CD4-positive, alpha-beta T cell treated with Interleukin-6 at 100 ng/mL for 8 hours (primary cell): ENCODE results near the gene NPHP1.
A peak's percentile ranks its signal among the peaks of the same experiment; 100 is the strongest.
"Not testable (repeated sequence)": the region's sequence is repeated elsewhere in the genome, so short reads cannot be mapped to it uniquely, and the experiment has no call there.

Source experiments
- DNase-seq: peaks from one replicate; pipeline ENCODE4 v3.0.0-alpha.2; 2020; ENCODE audit warnings: mixed read lengths, low spot score

Gene NPHP1

GRCh38 chr2:110204408-110205385, at the start of gene NPHP1:
TSS of gene NPHP1 (minus strand) at chr2:110205013. CDS start at chr2:110204968, 45 bp downstream.
- peak; percentile 67 for DNase-seq

DNA sequence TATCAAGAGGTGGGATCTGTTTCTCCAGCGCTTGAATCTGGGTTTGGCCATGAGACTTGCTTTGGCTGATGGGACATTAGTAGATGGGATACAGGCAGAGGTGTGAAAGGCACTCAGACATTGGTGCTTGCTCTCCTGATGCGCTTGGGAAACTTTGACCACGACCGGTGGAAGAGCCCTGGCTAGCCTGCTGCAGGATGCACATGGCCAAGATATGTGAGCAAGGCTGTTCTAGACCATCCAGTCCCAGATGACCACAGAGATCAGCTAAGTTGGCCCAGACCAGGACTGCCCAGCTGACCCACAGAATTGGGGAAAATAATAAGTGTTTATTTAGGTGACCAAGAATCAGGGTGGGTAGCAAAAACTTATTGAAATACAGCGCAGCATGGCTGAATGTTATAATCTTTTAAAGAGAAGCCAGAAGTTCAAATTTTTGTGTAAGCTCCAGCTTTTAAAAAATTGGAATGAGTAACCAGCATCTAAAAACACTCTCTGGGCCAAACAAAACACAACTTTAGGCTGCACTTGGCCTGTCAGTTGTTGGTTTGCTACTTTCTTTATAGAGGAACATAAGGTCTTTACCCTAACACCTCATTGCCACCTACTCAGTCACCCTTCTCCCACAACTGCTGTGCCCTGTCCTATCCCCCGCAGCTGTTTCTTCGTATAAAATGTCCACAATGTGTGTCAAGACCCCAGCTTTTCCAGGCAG, 43.4 kb upstream of the NPHP1 start:
- not testable (repeated sequence) for DNase-seq

GRCh38 chr2:110245488-110246435, 40.9 kb upstream of the NPHP1 start:
- not testable (repeated sequence) for DNase-seq

DNA sequence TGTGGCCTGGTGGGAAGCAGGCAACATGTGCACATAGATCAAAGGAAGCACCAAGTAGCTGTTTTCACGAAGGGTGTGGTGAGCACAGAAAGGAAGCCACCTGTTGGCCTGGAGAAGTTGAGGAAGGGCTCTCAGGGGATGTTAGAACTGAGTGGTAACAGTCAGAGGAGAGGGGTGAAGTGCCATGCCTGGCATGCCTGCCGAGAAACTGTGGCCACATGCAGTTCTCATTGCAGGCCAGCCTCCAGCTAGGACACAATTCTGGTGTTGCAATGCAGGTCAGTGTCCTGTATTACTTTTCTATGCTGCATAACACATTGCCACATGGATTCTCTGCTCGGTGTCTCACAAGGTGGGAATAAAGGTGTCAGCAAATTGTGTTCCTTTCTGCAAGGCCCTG, 38.5 kb upstream of the NPHP1 start:
- not testable (repeated sequence) for DNase-seq

DNA sequence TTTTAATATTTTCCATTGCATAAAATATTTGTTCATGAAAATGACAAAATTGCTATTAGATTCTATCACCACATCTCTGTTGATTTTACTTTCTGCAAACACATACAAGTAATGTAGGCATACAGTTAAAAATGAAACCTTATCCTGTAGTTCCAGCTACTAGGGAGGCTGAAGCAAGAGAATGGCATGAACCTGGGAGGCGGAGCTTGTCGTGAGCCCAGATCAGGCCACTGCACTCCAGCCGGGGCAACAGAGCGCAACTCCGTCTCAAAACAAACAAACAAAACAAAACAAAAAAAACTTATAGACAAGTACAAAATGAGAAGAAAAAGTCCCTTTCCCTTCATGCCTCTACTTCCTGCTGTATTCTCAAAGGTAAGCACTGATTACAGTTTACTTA, 29.7 kb upstream of the NPHP1 start:
- DNase-seq: not testable (repeated sequence)

DNA sequence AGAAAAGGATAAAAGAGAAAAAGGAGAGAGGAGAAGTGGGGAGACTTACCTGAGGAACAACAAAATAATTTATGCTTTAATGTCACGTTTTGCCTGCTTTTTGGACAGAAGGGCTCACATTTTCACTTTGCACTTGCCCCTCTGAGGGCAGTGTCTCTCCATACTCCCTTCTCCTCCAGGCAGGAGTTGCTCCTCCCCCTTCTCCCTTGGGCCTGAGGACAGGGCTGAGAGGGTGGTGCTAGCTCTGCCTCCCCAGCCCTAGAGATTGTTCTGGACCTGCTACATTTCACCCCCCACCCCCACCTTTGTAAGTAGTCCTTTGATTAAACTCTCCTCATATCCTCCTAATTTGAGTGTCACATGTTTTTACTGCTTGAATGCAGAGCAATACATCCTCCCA, 25.1 kb upstream of the NPHP1 start:
- DNase-seq: not testable (repeated sequence)

DNA sequence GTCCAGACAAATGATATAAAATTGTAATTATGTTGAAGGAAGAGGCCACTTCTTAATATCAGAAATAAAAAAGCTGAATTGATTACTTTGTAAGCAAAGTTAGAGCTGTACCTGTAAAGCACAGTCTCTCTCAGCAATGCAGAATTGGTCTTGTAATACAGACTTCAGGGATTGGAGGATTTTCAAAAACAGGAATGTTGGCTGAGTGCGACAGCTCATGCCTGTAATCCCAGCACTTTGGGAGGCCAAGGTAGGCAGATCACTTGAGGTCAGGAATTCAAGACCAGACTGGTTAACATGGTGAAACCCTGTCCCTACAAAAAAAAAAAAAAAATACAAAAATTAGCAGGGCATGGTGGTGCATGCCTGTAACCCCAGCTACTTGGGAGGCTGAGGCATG, 17.8 kb upstream of the NPHP1 start:
- not testable (repeated sequence) for DNase-seq

DNA sequence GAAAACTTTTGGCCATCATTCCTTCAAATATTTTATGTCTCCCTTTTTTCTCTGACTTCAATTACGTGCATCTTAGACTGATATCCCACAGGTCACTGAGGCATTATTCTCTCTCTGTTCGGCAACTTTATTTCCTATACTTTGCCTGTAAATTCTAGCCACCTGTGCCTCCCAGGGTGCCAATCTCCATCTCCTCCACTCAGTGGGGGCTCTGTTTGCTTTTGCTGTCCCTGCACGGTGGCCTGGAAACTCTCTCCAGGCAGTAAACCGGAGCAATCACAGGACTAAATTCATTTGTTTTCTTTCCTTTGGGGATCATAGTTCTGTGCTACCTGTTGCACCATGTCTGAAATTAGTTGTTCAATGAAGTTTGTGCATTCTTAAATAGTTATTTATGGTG, 17.1 kb upstream of the NPHP1 start:
- no peak for DNase-seq

DNA sequence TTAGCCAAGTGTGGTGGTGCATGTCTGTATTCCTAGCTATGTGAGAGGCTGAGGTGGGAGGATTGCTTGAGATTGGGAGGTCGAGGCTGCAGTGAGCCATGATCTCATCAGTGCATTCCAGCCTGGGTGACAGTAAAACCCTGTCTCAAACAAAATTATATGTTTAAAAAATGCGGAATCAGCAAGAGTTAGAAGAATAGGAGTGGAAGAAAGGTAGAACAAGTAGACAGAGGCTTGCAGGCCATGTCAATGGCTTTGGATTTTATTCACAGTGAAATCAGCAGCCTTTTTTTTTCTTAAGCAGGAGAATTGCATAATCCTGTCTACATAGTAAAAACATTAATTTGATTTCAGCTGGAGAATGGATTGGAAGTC, 15.4 kb upstream of the NPHP1 start:
- no peak for DNase-seq

- no peak for DNase-seq
These were observed 14.8 kb upstream of the NPHP1 start for GRCh38 chr2:110219496-110220189.

DNA sequence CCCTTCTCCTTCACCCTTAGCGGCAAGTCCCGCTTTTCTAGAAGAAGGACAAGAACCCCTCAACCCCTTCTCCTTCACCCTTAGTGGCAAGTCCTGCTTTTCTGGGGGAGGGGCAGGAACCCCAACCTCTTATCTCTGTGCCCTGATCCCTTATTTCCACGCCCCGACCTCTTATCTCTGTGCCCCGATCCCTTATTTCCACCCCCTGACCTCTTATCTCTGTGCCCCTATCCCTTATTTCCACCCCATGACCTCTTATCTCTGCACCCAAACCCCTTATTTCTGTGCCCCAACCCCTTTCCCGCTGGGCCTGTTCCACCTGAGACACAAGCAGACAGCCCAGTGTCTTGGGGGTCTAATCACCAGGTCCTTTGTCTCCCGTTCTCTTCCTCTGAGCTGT, 14.1 kb upstream of the NPHP1 start:
- not testable (repeated sequence) for DNase-seq

GRCh38 chr2:110216803-110217202, 12.0 kb upstream of the NPHP1 start:
- DNase-seq: no peak

GRCh38 chr2:110216199-110216598, 11.4 kb upstream of the NPHP1 start:
- no peak for DNase-seq

DNA sequence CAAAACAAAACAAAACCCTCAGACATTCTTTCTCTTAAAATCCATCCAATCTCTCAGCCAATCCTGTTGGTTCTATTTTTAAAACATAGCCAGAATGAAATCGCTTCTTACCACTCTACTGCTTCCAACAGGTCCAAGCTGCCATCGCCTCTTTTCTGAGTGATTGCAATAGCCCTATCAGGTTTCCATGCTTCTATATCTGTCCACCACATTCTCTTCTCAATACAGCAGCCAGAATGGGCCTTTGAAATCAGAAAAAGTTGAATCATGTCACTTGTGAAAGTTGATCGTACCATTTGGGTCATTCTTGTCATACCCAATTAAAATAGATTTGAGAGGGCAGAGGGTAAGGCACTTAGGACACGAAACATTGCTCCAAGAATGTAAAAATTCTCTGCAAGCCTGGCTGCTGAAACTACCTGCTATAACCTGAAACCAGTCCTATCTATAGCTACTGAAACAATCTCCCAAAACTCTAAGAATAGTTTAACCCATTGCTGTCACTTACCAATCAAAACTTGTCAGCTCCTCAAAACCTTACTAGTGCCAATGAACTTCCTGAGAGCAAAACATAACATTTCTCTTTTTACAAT, 10.8 kb upstream of the NPHP1 start:
- no peak for DNase-seq

- no peak for DNase-seq
These were observed 10.3 kb upstream of the NPHP1 start for GRCh38 chr2:110215091-110215490.

- DNase-seq: not testable (repeated sequence)
These were observed 8.7 kb upstream of the NPHP1 start for GRCh38 chr2:110213522-110213921.

DNA sequence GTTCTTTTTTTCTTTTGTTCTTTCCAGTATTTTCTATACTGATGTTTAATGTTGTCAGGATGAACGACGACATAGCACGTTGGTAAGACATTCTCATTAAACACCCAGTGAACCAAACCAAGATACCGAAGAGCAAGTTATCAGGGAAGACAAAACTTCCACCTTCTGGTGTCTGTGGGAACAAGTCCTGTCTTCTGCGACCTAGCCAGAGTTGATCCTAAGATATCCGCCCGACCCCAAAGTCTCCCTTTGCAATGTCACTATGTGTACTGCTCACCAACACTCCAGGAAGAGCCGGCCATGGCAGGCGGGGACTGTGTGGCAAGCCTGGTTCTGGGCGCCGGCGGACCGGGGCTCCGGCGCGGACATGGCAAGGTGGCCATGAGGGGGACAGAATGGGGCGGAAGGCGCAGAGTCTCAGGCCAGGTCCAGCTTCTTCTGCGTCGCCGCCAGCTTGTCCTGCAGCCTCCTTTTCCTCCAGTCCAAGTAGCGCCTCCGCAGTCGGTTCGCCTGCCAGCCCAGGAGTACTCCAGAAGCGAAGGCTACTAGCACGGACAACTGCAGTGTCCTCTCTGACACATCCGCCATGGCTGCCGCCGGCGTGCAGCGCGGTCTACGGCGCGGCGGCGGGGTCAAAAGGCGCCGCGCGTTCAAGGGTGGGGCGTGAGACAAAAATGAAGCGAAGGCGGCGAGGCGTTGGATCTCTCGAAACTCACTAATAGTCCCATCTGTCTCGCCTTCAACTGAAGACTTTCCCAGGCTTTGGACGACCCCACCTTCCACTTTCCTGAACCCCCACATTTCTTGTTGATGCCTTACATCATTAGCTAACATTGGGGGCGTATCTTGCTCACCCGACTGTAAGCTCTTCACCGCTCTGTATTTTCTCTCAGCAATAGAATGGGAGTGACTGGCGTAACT, 7.4 kb upstream of the NPHP1 start, which contains the start of gene MTLN:
Gene MTLN (minus strand): TSS at position 610 of the 921 bp plus-strand sequence. CDS start 22 bp downstream, at position 588.
- peak; percentile 58 for DNase-seq

GRCh38 chr2:110205660-110206455, 1.0 kb upstream of the NPHP1 start:
- DNase-seq: no peak

- DNase-seq: no peak
These were observed 6.8 kb downstream of the NPHP1 start for GRCh38 chr2:110198016-110198415.
